A549 (cell line): Measurements from ENCODE around the gene PRSS53.

Experiments used
- CEBPB ChIP-seq, 2 experiments: fragments of >200 bp in 1 of 2; sonication (Bioruptor Twin) in 1 of 2; formaldehyde crosslinking in 1 of 2; IDR thresholded peaks; 2 replicates each; pipeline ENCODE4 v1.6.1; 2012 to 2016
- POLR2A ChIP-seq: IDR thresholded peaks from 2 replicates; pipeline ENCODE4 v1.6.1; 2012; ENCODE audit warnings: mild to moderate bottlenecking, low read length
- POLR2AphosphoS2 ChIP-seq: conservative IDR thresholded peaks from 2 replicates; pipeline ENCODE4 v1.6.1; 2012; ENCODE audit warnings: low read length, improper control_type of control experiment, inconsistent platforms
- RAD21 ChIP-seq, 2 experiments: fragments of >200 bp in 1 of 2; sonication (Bioruptor Twin) in 1 of 2; formaldehyde crosslinking in 1 of 2; IDR thresholded peaks in 1 of 2; conservative IDR thresholded peaks in 1 of 2; 2 replicates in 1 of 2; 3 replicates in 1 of 2; pipeline ENCODE4 v1.6.1; 2012 to 2018; ENCODE audit warnings: inconsistent platforms in 1 of 2
- SMC3 ChIP-seq: fragments of >200 bp; sonication (Bioruptor Twin); formaldehyde crosslinking; IDR thresholded peaks from 3 replicates; pipeline ENCODE4 v1.6.1; 2018; ENCODE audit warnings: inconsistent platforms
- TF ChIP-seq, protein P1 (sequence below): fragments of >200 bp; sonication (Bioruptor Twin); formaldehyde crosslinking; IDR thresholded peaks from 3 replicates; pipeline ENCODE4 v1.5.1; 2016
- TF ChIP-seq, protein P2 (sequence below): IDR thresholded peaks from 2 replicates; pipeline ENCODE4 v1.6.1; 2012
- TF ChIP-seq, protein P3 (sequence below): fragments of 150-350 bp; IDR thresholded peaks from 2 replicates; pipeline ENCODE4 v1.6.1; 2014; ENCODE audit warnings: low read depth, mild to moderate bottlenecking, low read length

DNA sequence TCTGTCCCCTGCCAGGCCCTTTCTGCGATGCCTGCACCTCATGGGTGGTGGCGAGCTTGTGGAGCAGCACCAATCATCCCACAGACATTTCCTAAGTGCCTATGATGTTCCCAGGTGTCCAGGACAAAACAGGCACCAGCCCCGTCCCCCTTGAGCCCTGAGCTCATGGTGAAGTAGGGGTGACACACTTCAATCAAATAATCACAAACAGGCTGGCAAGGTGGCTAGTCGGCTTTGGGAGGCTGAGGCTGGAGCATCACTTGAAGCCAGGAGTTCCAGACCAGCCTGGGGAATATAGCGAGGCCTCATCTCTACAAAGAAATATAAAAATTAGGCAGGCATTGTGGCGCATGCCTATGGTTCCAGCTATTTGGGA is 47.5 kb upstream of the PRSS53 start:
- TF ChIP-seq, protein P1, sequence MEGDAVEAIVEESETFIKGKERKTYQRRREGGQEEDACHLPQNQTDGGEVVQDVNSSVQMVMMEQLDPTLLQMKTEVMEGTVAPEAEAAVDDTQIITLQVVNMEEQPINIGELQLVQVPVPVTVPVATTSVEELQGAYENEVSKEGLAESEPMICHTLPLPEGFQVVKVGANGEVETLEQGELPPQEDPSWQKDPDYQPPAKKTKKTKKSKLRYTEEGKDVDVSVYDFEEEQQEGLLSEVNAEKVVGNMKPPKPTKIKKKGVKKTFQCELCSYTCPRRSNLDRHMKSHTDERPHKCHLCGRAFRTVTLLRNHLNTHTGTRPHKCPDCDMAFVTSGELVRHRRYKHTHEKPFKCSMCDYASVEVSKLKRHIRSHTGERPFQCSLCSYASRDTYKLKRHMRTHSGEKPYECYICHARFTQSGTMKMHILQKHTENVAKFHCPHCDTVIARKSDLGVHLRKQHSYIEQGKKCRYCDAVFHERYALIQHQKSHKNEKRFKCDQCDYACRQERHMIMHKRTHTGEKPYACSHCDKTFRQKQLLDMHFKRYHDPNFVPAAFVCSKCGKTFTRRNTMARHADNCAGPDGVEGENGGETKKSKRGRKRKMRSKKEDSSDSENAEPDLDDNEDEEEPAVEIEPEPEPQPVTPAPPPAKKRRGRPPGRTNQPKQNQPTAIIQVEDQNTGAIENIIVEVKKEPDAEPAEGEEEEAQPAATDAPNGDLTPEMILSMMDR, result no peak
- TF ChIP-seq POLR2A (no peak), RAD21 (conservative IDR thresholded peaks at IDR 0.05 in 1 of 2, IDR thresholded peaks at IDR 0.05 in 1 of 2) (no peak), CEBPB (IDR thresholded peaks at IDR 0.05) (no peak), SMC3 (no peak), POLR2AphosphoS2 (no peak)
- TF ChIP-seq, protein P2, sequence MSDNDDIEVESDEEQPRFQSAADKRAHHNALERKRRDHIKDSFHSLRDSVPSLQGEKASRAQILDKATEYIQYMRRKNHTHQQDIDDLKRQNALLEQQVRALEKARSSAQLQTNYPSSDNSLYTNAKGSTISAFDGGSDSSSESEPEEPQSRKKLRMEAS, result no peak
- TF ChIP-seq, protein P3, sequence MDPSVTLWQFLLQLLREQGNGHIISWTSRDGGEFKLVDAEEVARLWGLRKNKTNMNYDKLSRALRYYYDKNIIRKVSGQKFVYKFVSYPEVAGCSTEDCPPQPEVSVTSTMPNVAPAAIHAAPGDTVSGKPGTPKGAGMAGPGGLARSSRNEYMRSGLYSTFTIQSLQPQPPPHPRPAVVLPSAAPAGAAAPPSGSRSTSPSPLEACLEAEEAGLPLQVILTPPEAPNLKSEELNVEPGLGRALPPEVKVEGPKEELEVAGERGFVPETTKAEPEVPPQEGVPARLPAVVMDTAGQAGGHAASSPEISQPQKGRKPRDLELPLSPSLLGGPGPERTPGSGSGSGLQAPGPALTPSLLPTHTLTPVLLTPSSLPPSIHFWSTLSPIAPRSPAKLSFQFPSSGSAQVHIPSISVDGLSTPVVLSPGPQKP, result no peak
